ENCODE measurements around the gene DCDC2B.

The DCDC2B gene

GRCh38 chr1:32224285-32224684, 15.4 kb downstream of the DCDC2B start:
- peaks cover 21% of the 10 kb centered on the region for H3K79me2 ChIP-seq (ENCODE audit: low read length)
- no peaks in the 10 kb centered on the region for H4K20me1 ChIP-seq (ENCODE audit: insufficient read depth, low read length)
- no peak for TF ChIP-seq EZH2phosphoT487 (IDR thresholded peaks at IDR 0.05; ENCODE audit: low read depth)
- peaks cover 11% of the 10 kb centered on the region for H3K4me1 ChIP-seq (ENCODE audit: low read length)
- no peak overlapping the region for H3K9ac ChIP-seq (ENCODE audit: low read length)
- no peak overlapping the region for H3K27ac ChIP-seq (ENCODE audit: low read length)
- H3K9me3 ChIP-seq (ENCODE audit: insufficient read depth, low read length), result no peaks in the 10 kb centered on the region
- H3K36me3 ChIP-seq (replicated peaks; ENCODE audit: low read depth, low read length), result peaks cover 11% of the 10 kb centered on the region
- no peaks in the 10 kb centered on the region for H3K27me3 ChIP-seq (ENCODE audit: low read depth, low read length)
- H3K4me2 ChIP-seq (ENCODE audit: low read length), result no peak overlapping the region
- no peak overlapping the region for H3K4me3 ChIP-seq (ENCODE audit: low read length)
- no peak overlapping the region for H2AFZ ChIP-seq (ENCODE audit: low read depth, low read length)

DNA sequence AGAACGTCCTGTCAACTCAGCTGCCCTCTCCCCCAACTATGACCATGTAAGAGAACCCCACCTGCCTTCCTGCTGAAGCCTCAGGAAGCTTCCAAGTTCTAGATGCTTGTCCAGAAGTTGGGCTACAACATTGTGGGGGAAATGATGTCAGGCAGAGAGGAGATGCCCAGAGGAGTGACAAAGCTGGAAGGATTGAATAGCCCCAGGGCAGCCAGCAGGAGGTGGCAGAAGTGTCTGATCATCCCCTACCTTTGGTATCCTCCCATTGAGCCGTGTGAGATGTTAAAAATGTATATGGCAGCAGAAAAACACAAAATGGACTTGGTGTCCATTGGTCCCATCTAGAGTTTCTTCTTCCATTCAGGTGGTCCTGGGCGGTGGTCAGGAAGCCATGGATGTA, 19.9 kb downstream of the DCDC2B start:
- H3K36me3 ChIP-seq (replicated peaks; ENCODE audit: low read depth, low read length), result peaks cover 11% of the 10 kb centered on the region
- peaks cover 6% of the 10 kb centered on the region for H3K79me2 ChIP-seq (ENCODE audit: low read length)
- H3K9ac ChIP-seq (ENCODE audit: low read length), result no peak overlapping the region
- no peaks in the 10 kb centered on the region for H3K9me3 ChIP-seq (ENCODE audit: insufficient read depth, low read length)
- no peak overlapping the region for H3K27ac ChIP-seq (ENCODE audit: low read length)
- H3K27me3 ChIP-seq (ENCODE audit: low read depth, low read length), result no peaks in the 10 kb centered on the region
- no peaks in the 10 kb centered on the region for H4K20me1 ChIP-seq (ENCODE audit: insufficient read depth, low read length)
- no peaks in the 10 kb centered on the region for H3K4me1 ChIP-seq (ENCODE audit: low read length)
- TF ChIP-seq CTCF (IDR thresholded peaks at IDR 0.05; ENCODE audit: low read depth, low read length), result no peak
- no peak for TF ChIP-seq EZH2phosphoT487 (IDR thresholded peaks at IDR 0.05; ENCODE audit: low read depth)
- no peak overlapping the region for H3K4me2 ChIP-seq (ENCODE audit: low read length)
- H2AFZ ChIP-seq (ENCODE audit: low read depth, low read length), result no peak overlapping the region
- H3K4me3 ChIP-seq (ENCODE audit: low read length), result no peak overlapping the region

DNA sequence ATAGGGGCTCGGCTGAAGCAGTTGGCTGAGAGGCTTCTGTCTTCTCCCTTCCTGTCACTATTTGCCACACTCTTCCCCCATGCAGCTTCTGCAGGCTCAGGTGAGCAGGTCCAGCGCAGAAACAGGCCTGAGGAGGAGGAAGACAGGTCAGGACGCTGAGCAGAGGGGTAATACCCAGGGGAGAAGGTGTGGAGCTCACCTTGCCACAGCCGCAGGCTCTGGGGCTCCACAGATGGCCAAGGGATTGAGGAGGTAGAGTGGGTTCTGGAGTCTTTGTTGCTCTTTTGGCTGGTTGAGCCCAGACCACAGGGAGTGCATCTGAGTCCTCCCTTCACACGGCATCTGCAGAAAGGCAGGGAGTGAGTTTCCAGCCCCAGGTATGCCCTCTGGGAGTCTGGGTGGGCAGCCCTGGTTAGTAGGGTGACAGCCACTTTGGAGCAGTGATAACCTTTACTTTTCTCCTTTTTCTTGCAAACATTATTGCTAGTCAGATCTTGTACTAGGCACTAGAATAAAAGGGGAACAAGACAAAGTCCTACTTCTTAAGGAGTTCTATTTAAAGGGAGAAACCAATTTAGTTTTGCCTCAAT, 23.0 kb downstream of the DCDC2B start:
- Histone ChIP-seq H3K4me3 (ENCODE audit: low read length) (no peak overlapping the region), H4K20me1 (ENCODE audit: insufficient read depth, low read length) (no peaks in the 10 kb centered on the region), H3K36me3 (replicated peaks; ENCODE audit: low read depth, low read length) (peaks cover 11% of the 10 kb centered on the region), H2AFZ (ENCODE audit: low read depth, low read length) (no peak overlapping the region), H3K27ac (ENCODE audit: low read length) (no peak overlapping the region), H3K79me2 (ENCODE audit: low read length) (no peaks in the 10 kb centered on the region), H3K27me3 (ENCODE audit: low read depth, low read length) (no peaks in the 10 kb centered on the region), H3K9me3 (ENCODE audit: insufficient read depth, low read length) (no peaks in the 10 kb centered on the region), H3K9ac (ENCODE audit: low read length) (no peak overlapping the region), H3K4me2 (ENCODE audit: low read length) (no peak overlapping the region), H3K4me1 (ENCODE audit: low read length) (no peaks in the 10 kb centered on the region)
- TF ChIP-seq EZH2phosphoT487 (IDR thresholded peaks at IDR 0.05; ENCODE audit: low read depth) (no peak), CTCF (IDR thresholded peaks at IDR 0.05; ENCODE audit: low read depth, low read length) (no peak)

DNA sequence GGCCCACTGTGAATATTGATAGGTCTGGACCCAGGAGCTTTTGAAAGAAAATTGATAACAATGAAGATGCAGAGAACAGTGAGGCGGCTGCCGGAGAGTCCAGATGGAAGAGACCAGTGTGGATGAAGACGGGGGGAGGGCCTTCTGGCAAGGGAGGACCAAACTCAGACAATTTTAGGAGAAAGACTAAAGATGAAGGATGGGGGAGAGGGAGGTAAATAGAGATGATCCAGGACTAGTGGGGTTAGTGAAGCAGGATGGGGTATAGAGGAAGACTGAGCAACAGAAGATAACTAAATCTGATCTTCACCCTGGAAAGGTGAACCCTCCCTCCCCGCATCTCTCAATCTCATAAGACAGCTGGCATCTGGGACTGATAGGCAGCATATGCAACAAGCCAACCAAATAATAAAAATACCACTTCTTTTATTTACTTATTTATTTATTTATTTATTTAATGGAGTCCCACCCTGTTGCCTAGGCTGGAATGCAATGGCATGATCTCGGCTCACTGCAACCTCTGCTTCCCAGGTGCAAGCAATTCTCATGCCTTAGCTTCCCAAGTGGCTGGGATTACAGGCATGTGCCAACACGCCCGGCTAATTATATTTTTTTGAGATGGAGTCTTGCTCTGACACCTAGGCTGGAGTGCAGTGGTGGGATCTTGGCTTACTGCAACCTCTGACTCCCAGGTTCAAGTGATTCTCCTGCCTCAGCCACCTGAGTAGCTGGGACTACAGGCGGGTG, 23.8 kb downstream of the DCDC2B start:
- H4K20me1 ChIP-seq (ENCODE audit: insufficient read depth, low read length), result no peaks in the 10 kb centered on the region

More for the DNA sequence above, 23.8 kb downstream of the DCDC2B start:
- TF ChIP-seq CTCF (IDR thresholded peaks at IDR 0.05; ENCODE audit: low read depth, low read length), result no peak
- TF ChIP-seq EZH2phosphoT487 (IDR thresholded peaks at IDR 0.05; ENCODE audit: low read depth), result no peak
- Histone ChIP-seq H3K79me2 (ENCODE audit: low read length) (no peaks in the 10 kb centered on the region), H3K27ac (ENCODE audit: low read length) (no peak overlapping the region), H3K27me3 (ENCODE audit: low read depth, low read length) (no peaks in the 10 kb centered on the region), H3K9me3 (ENCODE audit: insufficient read depth, low read length) (no peaks in the 10 kb centered on the region), H3K4me1 (ENCODE audit: low read length) (no peaks in the 10 kb centered on the region), H3K9ac (ENCODE audit: low read length) (no peak overlapping the region), H3K4me2 (ENCODE audit: low read length) (no peak overlapping the region), H3K36me3 (replicated peaks; ENCODE audit: low read depth, low read length) (peaks cover 9% of the 10 kb centered on the region), H2AFZ (ENCODE audit: low read depth, low read length) (no peak overlapping the region), H3K4me3 (ENCODE audit: low read length) (no peak overlapping the region)
